Activated CD4-positive, alpha-beta T cell treated with anti-CD3 and anti-CD28 coated beads for 4 hours (primary cell): ENCODE results near the gene CHERP.
"Not testable (repeated sequence)": the region's sequence is repeated elsewhere in the genome, so short reads cannot be mapped to it uniquely, and the experiment has no call there.

Source experiments
- DNase-seq, 2 donors: peaks; one replicate each; pipeline ENCODE4 v3.0.0-alpha.2; 2020

CHERP gene

GRCh38 chr19:16472559-16472899 lies 69.7 kb downstream of the CHERP start:
- not testable (repeated sequence) for DNase-seq

DNA sequence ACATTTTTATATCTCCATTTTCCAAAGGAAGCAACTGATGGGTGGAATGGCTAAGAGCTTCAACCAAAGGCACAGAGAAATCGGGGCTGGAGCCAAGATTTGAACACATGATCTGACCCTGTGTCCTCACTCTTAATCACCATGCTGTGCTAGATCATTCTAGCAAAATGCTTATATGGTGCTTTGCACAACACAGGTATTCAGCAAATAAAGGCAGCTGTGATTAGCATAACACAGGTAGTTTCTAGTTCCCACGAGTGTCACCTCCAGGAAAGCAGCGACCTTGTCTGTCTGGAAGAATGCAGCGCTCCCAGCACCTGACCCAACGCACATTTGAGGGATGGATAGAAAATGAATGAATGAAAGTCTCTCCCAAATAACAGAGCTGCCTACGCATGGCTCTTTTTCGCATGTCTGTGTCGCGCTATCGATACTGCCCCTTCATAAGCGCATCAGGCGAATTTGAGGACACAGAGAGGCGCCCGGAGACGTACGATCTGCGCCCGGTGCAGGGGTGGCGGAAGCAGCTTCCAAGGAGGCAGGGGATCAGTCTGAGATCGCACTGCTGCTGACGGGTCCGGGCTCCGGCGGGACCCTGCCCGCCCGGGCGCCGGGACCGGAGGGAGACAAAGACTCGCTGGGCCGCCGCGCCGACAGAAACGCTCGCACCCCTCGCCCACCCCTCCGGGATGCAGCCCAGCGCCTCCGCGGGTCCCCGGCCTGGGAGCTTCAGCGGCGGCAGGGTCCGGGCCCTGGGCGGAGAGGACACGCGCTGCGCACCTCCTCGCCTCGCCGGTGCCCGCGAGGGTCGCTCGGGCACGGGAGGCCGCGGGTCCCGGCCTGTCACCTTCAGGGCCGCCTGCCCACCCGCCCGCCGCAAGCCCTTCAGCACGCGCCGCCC lies 71.1 kb downstream of the CHERP start:
- DNase-seq: peak; percentile 10 to 20

DNA sequence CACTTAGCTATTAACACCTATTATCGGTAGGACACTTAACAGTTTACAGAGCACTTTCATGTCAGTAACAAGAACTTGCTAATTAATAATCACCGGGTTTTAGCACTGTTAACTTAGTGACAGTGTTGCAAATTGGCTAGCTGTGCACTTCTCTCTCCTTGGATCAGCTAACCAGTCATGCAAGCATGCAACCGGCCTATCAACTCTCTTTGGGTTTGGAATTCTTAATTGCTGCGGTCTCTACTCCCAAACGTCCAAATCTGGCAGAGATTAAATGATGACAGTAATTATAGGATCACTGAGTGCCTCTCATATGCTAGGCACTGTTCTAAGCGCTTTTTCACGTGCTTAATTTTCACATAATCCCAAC lies 71.7 kb downstream of the CHERP start:
- no peak for DNase-seq
